Measurements from ENCODE around the gene PRPSAP1. TPM values are rescaled to one million over a fixed set of nuclear protein-coding genes. Genes with fewer than 3 reads are reported as not detected.

The PRPSAP1 gene
- total RNA-seq, 1 experiment from 2014 or later = 38.4 TPM

DNA sequence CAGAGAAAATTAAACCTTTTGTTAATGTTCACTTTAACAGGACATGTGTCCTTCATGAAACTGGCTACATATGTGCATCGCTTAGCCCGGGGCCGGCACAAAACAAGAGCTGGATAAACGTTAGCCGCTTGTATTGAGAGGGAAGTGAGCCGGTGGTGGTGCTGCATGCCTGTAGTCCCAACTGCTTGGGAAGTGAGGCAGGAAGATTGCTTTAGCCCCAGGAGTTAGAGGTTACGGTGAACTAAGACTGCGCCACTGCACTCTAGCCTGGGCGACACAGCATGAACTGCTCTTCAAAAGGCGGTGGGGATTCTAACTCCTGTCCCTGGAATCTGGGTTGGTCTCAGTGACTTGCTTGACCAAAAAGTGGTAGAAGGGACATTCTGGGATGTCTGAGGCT lies 15.7 kb upstream of the PRPSAP1 start:
- no peaks in the 10 kb centered on the region for H3K79me2 ChIP-seq (ENCODE audit: insufficient read depth, low read length)
- H3K56ac ChIP-seq (ENCODE audit: insufficient read length, low read depth, low read length) = no peak overlapping the region
- no peaks in the 10 kb centered on the region for H3K27me3 ChIP-seq (ENCODE audit: insufficient read depth, low read length)
- no peak overlapping the region for H3K9ac ChIP-seq (ENCODE audit: extremely low read depth, insufficient read length, low read length)
- H3T11ph ChIP-seq (ENCODE audit: low read length) = no peak overlapping the region
- H2AK5ac ChIP-seq (ENCODE audit: insufficient read length, low read length) = no peak overlapping the region
- H3K4me1 Mint-ChIP-seq = peaks cover 24 to 40% of the 10 kb centered on the region in 2 experiments
- H3K14ac ChIP-seq (ENCODE audit: insufficient read depth, low read length) = no peak overlapping the region
- H4K20me1 ChIP-seq (ENCODE audit: control insufficient read depth, insufficient read depth, insufficient read length) = no peaks in the 10 kb centered on the region
- H3K27ac Mint-ChIP-seq = no peak overlapping the region
- H3K4ac ChIP-seq (ENCODE audit: low read depth, low read length) = no peak overlapping the region
- no peak overlapping the region for H2BK15ac ChIP-seq (ENCODE audit: low read depth, low read length)
- H2BK12ac ChIP-seq (ENCODE audit: insufficient read length, low read depth, low read length) = no peak overlapping the region
- no peaks in the 10 kb centered on the region; the same call in none of the 2 replicates for H3K27me3 Mint-ChIP-seq (ENCODE audit: low read depth)
- H3K27ac ChIP-seq (ENCODE audit: insufficient read length, low read depth, low read length) = no peak overlapping the region
- no peak overlapping the region for H4K5ac ChIP-seq (ENCODE audit: insufficient read length, low read depth, low read length)
- H3K79me1 ChIP-seq (ENCODE audit: insufficient read depth, low read depth, low read length, poor library complexity, severe bottlenecking) = no peaks in the 10 kb centered on the region
- peaks cover 5% of the 10 kb centered on the region; the same call in 1 of the 2 replicates for H3K4me1 ChIP-seq (ENCODE audit: insufficient read depth, low read length)
- no peak overlapping the region for H4K8ac ChIP-seq (replicated peaks; ENCODE audit: insufficient read length, low read depth, low read length)
- H3K4me2 ChIP-seq (ENCODE audit: insufficient read depth, insufficient read length, low read length) = no peak overlapping the region
- no peaks in the 10 kb centered on the region for H3K36me3 Mint-ChIP-seq (ENCODE audit: insufficient read depth in 1 of 3, low read depth in 3 of 3)
- TF ChIP-seq, protein P1, sequence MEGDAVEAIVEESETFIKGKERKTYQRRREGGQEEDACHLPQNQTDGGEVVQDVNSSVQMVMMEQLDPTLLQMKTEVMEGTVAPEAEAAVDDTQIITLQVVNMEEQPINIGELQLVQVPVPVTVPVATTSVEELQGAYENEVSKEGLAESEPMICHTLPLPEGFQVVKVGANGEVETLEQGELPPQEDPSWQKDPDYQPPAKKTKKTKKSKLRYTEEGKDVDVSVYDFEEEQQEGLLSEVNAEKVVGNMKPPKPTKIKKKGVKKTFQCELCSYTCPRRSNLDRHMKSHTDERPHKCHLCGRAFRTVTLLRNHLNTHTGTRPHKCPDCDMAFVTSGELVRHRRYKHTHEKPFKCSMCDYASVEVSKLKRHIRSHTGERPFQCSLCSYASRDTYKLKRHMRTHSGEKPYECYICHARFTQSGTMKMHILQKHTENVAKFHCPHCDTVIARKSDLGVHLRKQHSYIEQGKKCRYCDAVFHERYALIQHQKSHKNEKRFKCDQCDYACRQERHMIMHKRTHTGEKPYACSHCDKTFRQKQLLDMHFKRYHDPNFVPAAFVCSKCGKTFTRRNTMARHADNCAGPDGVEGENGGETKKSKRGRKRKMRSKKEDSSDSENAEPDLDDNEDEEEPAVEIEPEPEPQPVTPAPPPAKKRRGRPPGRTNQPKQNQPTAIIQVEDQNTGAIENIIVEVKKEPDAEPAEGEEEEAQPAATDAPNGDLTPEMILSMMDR (conservative IDR thresholded peaks at IDR 0.05) = no peak
- no CpG with 5 or more reads among the region's 10 CpGs for WGBS (ENCODE audit: extremely low coverage, insufficient read length, low lambda C conversion rate)
- no peak overlapping the region for H3K4me3 Mint-ChIP-seq
- no peak overlapping the region for H4K91ac ChIP-seq (ENCODE audit: insufficient read length, low read depth, low read length)
- no peak overlapping the region for H2BK120ac ChIP-seq (ENCODE audit: low read depth, low read length, poor library complexity, severe bottlenecking)
- H2BK5ac ChIP-seq (ENCODE audit: insufficient read length, low read length) = no peak overlapping the region
- no peak for DNase-seq
- no peaks in the 10 kb centered on the region for H3K9me3 ChIP-seq (ENCODE audit: control insufficient read depth, low read depth, low read length)
- H2BK20ac ChIP-seq (ENCODE audit: low read depth, low read length, poor library complexity, severe bottlenecking) = no peak overlapping the region
- no peaks in the 10 kb centered on the region for H3K23me2 ChIP-seq (ENCODE audit: insufficient read length, low read depth, low read length, poor library complexity, severe bottlenecking)
- no peak overlapping the region for H2AFZ ChIP-seq (ENCODE audit: low read length)
- H3K18ac ChIP-seq (ENCODE audit: insufficient read length, low read depth, low read length) = no peak overlapping the region
- H3K23ac ChIP-seq (ENCODE audit: insufficient read length, low read depth, low read length) = no peak overlapping the region
- H3K9me3 Mint-ChIP-seq = no peaks in the 10 kb centered on the region; a peak in 1 of 5 replicates

All from H9 (cell line).